ENCODE measurements around the gene PLAC8L1. TPM values are rescaled to one million over a fixed set of nuclear protein-coding genes. Genes with fewer than 3 reads are reported as not detected.

The PLAC8L1 gene

DNA sequence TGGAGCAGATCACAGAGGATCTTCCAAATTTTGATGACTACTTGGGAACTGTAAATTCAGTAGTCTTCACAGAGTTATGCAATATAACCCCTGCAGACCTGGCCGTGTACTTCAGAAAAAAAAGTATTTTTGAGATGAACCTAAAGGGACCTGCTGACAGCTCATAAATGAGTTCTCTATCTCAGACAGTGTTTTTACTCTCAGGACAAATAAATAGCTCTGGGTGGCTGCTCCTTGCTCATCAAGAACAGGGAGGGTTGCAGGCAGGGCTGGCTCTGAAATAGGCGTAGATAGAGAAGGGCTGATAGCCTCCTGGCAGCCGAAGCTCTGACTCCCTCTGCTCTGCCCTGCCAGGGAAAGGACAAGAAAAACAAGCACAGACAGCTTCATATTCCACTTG, 64.8 kb downstream of the PLAC8L1 start:
- Histone ChIP-seq H3K4me2 (ENCODE audit: insufficient read depth, low read length, poor library complexity, severe bottlenecking) (no peak overlapping the region), H3K27ac (replicated peaks; ENCODE audit: low read length) (no peak overlapping the region), H3K4me3 (ENCODE audit: low read length in 2 of 2) (no peak overlapping the region), H3K14ac (ENCODE audit: low read length) (no peak overlapping the region), H4K8ac (ENCODE audit: low read depth, low read length) (no peak overlapping the region), H3K18ac (ENCODE audit: low read length) (no peak overlapping the region), H2BK120ac (ENCODE audit: low read depth, low read length) (no peak overlapping the region), H3K23ac (ENCODE audit: low read depth, low read length, poor library complexity) (no peak overlapping the region), H3K4ac (ENCODE audit: low read length) (no peak overlapping the region), H3K9ac (ENCODE audit: low read depth, low read length, poor library complexity) (no peak overlapping the region), H3K79me1 (ENCODE audit: low read depth, low read length) (no peaks in the 10 kb centered on the region), H2BK12ac (ENCODE audit: low read length) (no peak overlapping the region), H2BK5ac (ENCODE audit: low read length) (no peak overlapping the region), H3K9me3 (replicated peaks in 1 of 2; ENCODE audit: control insufficient read depth in 2 of 2, insufficient read depth in 1 of 2, low read depth in 1 of 2, low read length in 2 of 2) (no peaks in the 10 kb centered on the region), H3K36me3 (replicated peaks in 1 of 2; ENCODE audit: control insufficient read depth in 2 of 2, insufficient read depth in 2 of 2, low read length in 2 of 2) (no peaks in the 10 kb centered on the region), H3K27me3 (ENCODE audit: control insufficient read depth in 3 of 3, insufficient read depth in 3 of 3, low read depth in 1 of 3, low read length in 3 of 3) (peaks cover 0 to 4% (median 0%) of the 10 kb centered on the region in 3 experiments), H2AK5ac (ENCODE audit: low read depth, low read length) (no peak overlapping the region), H2AFZ (ENCODE audit: low read length) (no peak overlapping the region), H4K91ac (ENCODE audit: low read depth, low read length, poor library complexity) (no peak overlapping the region), H2BK15ac (ENCODE audit: low read length) (no peak overlapping the region), H3K4me1 (ENCODE audit: control insufficient read depth in 2 of 2, insufficient read depth in 1 of 2, low read depth in 1 of 2, low read length in 2 of 2) (no peaks in the 10 kb centered on the region)
- WGBS, 2 donors (ENCODE audit: extremely low coverage in 2 of 2, insufficient read length in 2 of 2, insufficient replicate concordance in 1 of 2) = no CpG with 5 or more reads among the region's 3 CpGs
- DNase-seq (ENCODE audit: low spot score) = no peak

DNA sequence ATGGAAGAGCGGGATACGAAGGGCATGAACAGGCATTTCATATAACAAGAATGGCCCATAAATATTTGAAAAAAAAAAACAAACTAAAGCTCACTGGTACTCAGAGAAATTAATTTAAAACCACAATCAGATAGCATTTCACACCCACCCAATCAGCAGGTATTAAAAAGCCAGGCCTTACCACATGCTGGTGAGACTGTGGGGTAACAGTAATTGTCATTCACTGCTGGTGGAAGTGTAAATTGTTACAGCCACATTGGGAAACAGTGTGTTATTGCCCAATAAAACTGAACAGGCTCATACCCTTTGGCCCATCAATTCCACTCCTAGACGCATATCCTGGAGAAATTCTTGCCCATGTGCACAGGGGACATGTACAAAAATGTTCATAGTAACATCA, 66.0 kb downstream of the PLAC8L1 start:
- Histone ChIP-seq H3K9me3 (replicated peaks in 1 of 2; ENCODE audit: control insufficient read depth in 2 of 2, insufficient read depth in 1 of 2, low read depth in 1 of 2, low read length in 2 of 2) (no peaks in the 10 kb centered on the region), H3K4ac (ENCODE audit: low read length) (no peak overlapping the region), H2AFZ (ENCODE audit: low read length) (no peak overlapping the region), H3K18ac (ENCODE audit: low read length) (no peak overlapping the region), H3K23ac (ENCODE audit: low read depth, low read length, poor library complexity) (no peak overlapping the region), H3K4me3 (ENCODE audit: low read length in 2 of 2) (no peak overlapping the region), H3K14ac (ENCODE audit: low read length) (no peak overlapping the region), H3K4me1 (ENCODE audit: control insufficient read depth in 2 of 2, insufficient read depth in 1 of 2, low read depth in 1 of 2, low read length in 2 of 2) (no peaks in the 10 kb centered on the region), H2BK120ac (ENCODE audit: low read depth, low read length) (no peak overlapping the region), H2BK15ac (ENCODE audit: low read length) (no peak overlapping the region), H4K8ac (ENCODE audit: low read depth, low read length) (no peak overlapping the region), H3K9ac (ENCODE audit: low read depth, low read length, poor library complexity) (no peak overlapping the region), H3K27ac (replicated peaks; ENCODE audit: low read length) (no peak overlapping the region), H3K36me3 (replicated peaks in 1 of 2; ENCODE audit: control insufficient read depth in 2 of 2, insufficient read depth in 2 of 2, low read length in 2 of 2) (no peaks in the 10 kb centered on the region), H4K91ac (ENCODE audit: low read depth, low read length, poor library complexity) (no peak overlapping the region), H3K4me2 (ENCODE audit: insufficient read depth, low read length, poor library complexity, severe bottlenecking) (no peak overlapping the region), H2AK5ac (ENCODE audit: low read depth, low read length) (no peak overlapping the region), H3K79me1 (ENCODE audit: low read depth, low read length) (no peaks in the 10 kb centered on the region), H2BK12ac (ENCODE audit: low read length) (no peak overlapping the region), H2BK5ac (ENCODE audit: low read length) (no peak overlapping the region), H3K27me3 (ENCODE audit: control insufficient read depth in 3 of 3, insufficient read depth in 3 of 3, low read depth in 1 of 3, low read length in 3 of 3) (peaks cover 0 to 7% (median 0%) of the 10 kb centered on the region in 3 experiments)
- WGBS, 2 donors (ENCODE audit: extremely low coverage in 2 of 2, insufficient read length in 2 of 2, insufficient replicate concordance in 1 of 2) = no CpG with 5 or more reads among the region's 3 CpGs
- DNase-seq (ENCODE audit: low spot score) = no peak

DNA sequence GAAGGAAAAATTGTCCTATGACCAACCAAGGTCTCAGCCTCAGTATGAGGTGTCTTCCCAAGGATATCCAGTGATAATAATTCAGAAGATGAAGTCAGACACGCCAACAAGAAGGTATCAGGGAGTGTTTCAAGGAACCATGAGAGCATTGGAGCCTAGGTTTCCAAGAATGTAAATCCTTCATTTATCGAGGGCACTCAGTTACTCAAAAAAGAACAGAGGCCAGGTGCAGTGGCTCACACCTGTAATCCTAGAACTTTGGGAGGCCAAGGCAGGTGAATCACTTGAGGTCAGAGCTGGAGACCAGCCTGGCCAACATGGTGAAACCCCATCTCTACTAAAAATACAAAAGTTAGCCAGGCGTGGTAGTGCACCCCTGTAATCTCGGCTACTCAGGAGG, 70.8 kb downstream of the PLAC8L1 start:
- H2AK5ac ChIP-seq (ENCODE audit: low read depth, low read length) = no peak overlapping the region
- H4K91ac ChIP-seq (ENCODE audit: low read depth, low read length, poor library complexity) = no peak overlapping the region
- no peak overlapping the region for H4K8ac ChIP-seq (ENCODE audit: low read depth, low read length)
- DNase-seq (ENCODE audit: low spot score) = no peak
- H3K18ac ChIP-seq (ENCODE audit: low read length) = no peak overlapping the region
- H3K27me3 ChIP-seq (ENCODE audit: control insufficient read depth in 3 of 3, insufficient read depth in 3 of 3, low read depth in 1 of 3, low read length in 3 of 3) = peaks cover 0 to 6% (median 0%) of the 10 kb centered on the region in 3 experiments
- no peak overlapping the region for H2BK15ac ChIP-seq (ENCODE audit: low read length)
- no peak overlapping the region for H3K23ac ChIP-seq (ENCODE audit: low read depth, low read length, poor library complexity)
- peaks cover 0 to 2% of the 10 kb centered on the region in 2 donors for H3K9me3 ChIP-seq (replicated peaks in 1 of 2; ENCODE audit: control insufficient read depth in 2 of 2, insufficient read depth in 1 of 2, low read depth in 1 of 2, low read length in 2 of 2)
- H3K27ac ChIP-seq (replicated peaks; ENCODE audit: low read length) = no peak overlapping the region
- H3K4me1 ChIP-seq (ENCODE audit: control insufficient read depth in 2 of 2, insufficient read depth in 1 of 2, low read depth in 1 of 2, low read length in 2 of 2) = no peaks in the 10 kb centered on the region
- no CpG with 5 or more reads among the region's 4 CpGs for WGBS, 2 donors (ENCODE audit: extremely low coverage in 2 of 2, insufficient read length in 2 of 2, insufficient replicate concordance in 1 of 2)
- no peak overlapping the region for H2BK120ac ChIP-seq (ENCODE audit: low read depth, low read length)
- H3K4me3 ChIP-seq (ENCODE audit: low read length in 2 of 2) = no peak overlapping the region
- no peak overlapping the region for H3K14ac ChIP-seq (ENCODE audit: low read length)
- no peak overlapping the region for H3K4me2 ChIP-seq (ENCODE audit: insufficient read depth, low read length, poor library complexity, severe bottlenecking)
- no peak overlapping the region for H3K9ac ChIP-seq (ENCODE audit: low read depth, low read length, poor library complexity)
- no peak overlapping the region for H2AFZ ChIP-seq (ENCODE audit: low read length)
- no peaks in the 10 kb centered on the region for H3K79me1 ChIP-seq (ENCODE audit: low read depth, low read length)
- H2BK12ac ChIP-seq (ENCODE audit: low read length) = no peak overlapping the region
- H2BK5ac ChIP-seq (ENCODE audit: low read length) = no peak overlapping the region
- H3K4ac ChIP-seq (ENCODE audit: low read length) = no peak overlapping the region
- no peaks in the 10 kb centered on the region for H3K36me3 ChIP-seq (replicated peaks in 1 of 2; ENCODE audit: control insufficient read depth in 2 of 2, insufficient read depth in 2 of 2, low read length in 2 of 2)

Small RNA genes within 50 kb of the gene (small RNA-seq; reads per million reads assigned to genes)
- not detected for gene AC091959.1 (ENCODE audit: insufficient read depth)

Data from neuronal stem cell (in vitro differentiated cells).